ENCODE measurements around the gene PLEK2. TPM values are rescaled to one million over a fixed set of nuclear protein-coding genes. Genes with fewer than 3 reads are reported as not detected.

The PLEK2 gene
- total and polyA plus RNA-seq, 2 donors (not counting 1 experiment from before 2014, with no cell fraction given), result 0.17 to 1.1 TPM

GRCh38 chr14:67440513-67440912 is 28.5 kb upstream of the PLEK2 start:
- no peaks in the 10 kb centered on the region for H3K79me2 ChIP-seq (ENCODE audit: control insufficient read depth, insufficient read depth, low read length)
- no peak overlapping the region for H3K4me2 ChIP-seq (ENCODE audit: extremely low read depth, insufficient read depth, low read length)
- no peak overlapping the region for H3K9ac ChIP-seq (ENCODE audit: insufficient read depth, low read length)
- H3K27me3 ChIP-seq (ENCODE audit: control insufficient read depth, insufficient read depth, low read length), result peaks cover 7% of the 10 kb centered on the region
- H3K9me3 ChIP-seq (ENCODE audit: control insufficient read depth, insufficient read depth, low read depth, low read length), result no peaks in the 10 kb centered on the region
- no peaks in the 10 kb centered on the region for H3K4me1 ChIP-seq (ENCODE audit: control insufficient read depth, extremely low read depth, insufficient read depth, low read length)
- H3K27ac ChIP-seq (ENCODE audit: insufficient read depth, low read length), result no peak overlapping the region
- no peak for DNase-seq (ENCODE audit: low read depth in 2 of 2)
- no peak overlapping the region for H2AFZ ChIP-seq (ENCODE audit: low read length)
- H4K20me1 ChIP-seq (ENCODE audit: control insufficient read depth, extremely low read depth, insufficient read depth, low read length), result no peaks in the 10 kb centered on the region
- TF ChIP-seq EZH2 (IDR thresholded peaks at IDR 0.05; ENCODE audit: low read length, missing control alignments), result no peak
- no peak for TF ChIP-seq CTCF (conservative IDR thresholded peaks at IDR 0.05 in 1 of 2, IDR thresholded peaks at IDR 0.05 in 1 of 2; ENCODE audit: low read depth in 1 of 2, low read length in 2 of 2)
- no peaks in the 10 kb centered on the region for H3K36me3 ChIP-seq (ENCODE audit: control insufficient read depth, insufficient read depth, low read length)
- H3K4me3 ChIP-seq (replicated peaks in 1 of 4; ENCODE audit: control extremely low read depth in 1 of 4, insufficient read depth in 1 of 4, low read depth in 3 of 4, low read length in 4 of 4), result no peak overlapping the region

GRCh38 chr14:67438969-67439368 is 27.0 kb upstream of the PLEK2 start:
- no peaks in the 10 kb centered on the region for H4K20me1 ChIP-seq (ENCODE audit: control insufficient read depth, extremely low read depth, insufficient read depth, low read length)
- H3K27me3 ChIP-seq (ENCODE audit: control insufficient read depth, insufficient read depth, low read length), result peaks cover 12% of the 10 kb centered on the region
- H3K36me3 ChIP-seq (ENCODE audit: control insufficient read depth, insufficient read depth, low read length), result no peaks in the 10 kb centered on the region
- H3K4me2 ChIP-seq (ENCODE audit: extremely low read depth, insufficient read depth, low read length), result no peak overlapping the region
- no peak overlapping the region for H3K4me3 ChIP-seq (replicated peaks in 1 of 4; ENCODE audit: control extremely low read depth in 1 of 4, insufficient read depth in 1 of 4, low read depth in 3 of 4, low read length in 4 of 4)
- H2AFZ ChIP-seq (ENCODE audit: low read length), result no peak overlapping the region
- H3K4me1 ChIP-seq (ENCODE audit: control insufficient read depth, extremely low read depth, insufficient read depth, low read length), result no peaks in the 10 kb centered on the region
- no peak for DNase-seq (ENCODE audit: low read depth in 2 of 2)
- no peaks in the 10 kb centered on the region for H3K79me2 ChIP-seq (ENCODE audit: control insufficient read depth, insufficient read depth, low read length)
- H3K27ac ChIP-seq (ENCODE audit: insufficient read depth, low read length), result no peak overlapping the region
- no peaks in the 10 kb centered on the region for H3K9me3 ChIP-seq (ENCODE audit: control insufficient read depth, insufficient read depth, low read depth, low read length)
- no peak for TF ChIP-seq EZH2 (IDR thresholded peaks at IDR 0.05; ENCODE audit: low read length, missing control alignments)
- no peak for TF ChIP-seq CTCF (conservative IDR thresholded peaks at IDR 0.05 in 1 of 2, IDR thresholded peaks at IDR 0.05 in 1 of 2; ENCODE audit: low read depth in 1 of 2, low read length in 2 of 2)
- no peak overlapping the region for H3K9ac ChIP-seq (ENCODE audit: insufficient read depth, low read length)

- no peak overlapping the region for H3K9ac ChIP-seq (ENCODE audit: insufficient read depth, low read length)
- H3K9me3 ChIP-seq (ENCODE audit: control insufficient read depth, insufficient read depth, low read depth, low read length), result no peaks in the 10 kb centered on the region
- H3K27me3 ChIP-seq (ENCODE audit: control insufficient read depth, insufficient read depth, low read length), result peaks cover 16% of the 10 kb centered on the region
- no peaks in the 10 kb centered on the region for H4K20me1 ChIP-seq (ENCODE audit: control insufficient read depth, extremely low read depth, insufficient read depth, low read length)
- H3K4me1 ChIP-seq (ENCODE audit: control insufficient read depth, extremely low read depth, insufficient read depth, low read length), result no peaks in the 10 kb centered on the region
- no peak overlapping the region for H3K27ac ChIP-seq (ENCODE audit: insufficient read depth, low read length)
- no peak for TF ChIP-seq EZH2 (IDR thresholded peaks at IDR 0.05; ENCODE audit: low read length, missing control alignments)
- no peak for TF ChIP-seq CTCF (conservative IDR thresholded peaks at IDR 0.05 in 1 of 2, IDR thresholded peaks at IDR 0.05 in 1 of 2; ENCODE audit: low read depth in 1 of 2, low read length in 2 of 2)
- no peaks in the 10 kb centered on the region for H3K79me2 ChIP-seq (ENCODE audit: control insufficient read depth, insufficient read depth, low read length)
- H2AFZ ChIP-seq (ENCODE audit: low read length), result no peak overlapping the region
- H3K36me3 ChIP-seq (ENCODE audit: control insufficient read depth, insufficient read depth, low read length), result no peaks in the 10 kb centered on the region
- no peak overlapping the region for H3K4me3 ChIP-seq (replicated peaks in 1 of 4; ENCODE audit: control extremely low read depth in 1 of 4, insufficient read depth in 1 of 4, low read depth in 3 of 4, low read length in 4 of 4)
- H3K4me2 ChIP-seq (ENCODE audit: extremely low read depth, insufficient read depth, low read length), result no peak overlapping the region
- no peak for DNase-seq (ENCODE audit: low read depth in 2 of 2)
These were observed 24.3 kb upstream of the PLEK2 start for GRCh38 chr14:67436006-67436866.

Data from fibroblast of lung (primary cell).